Measurements from ENCODE around the gene LCOR. TPM values are rescaled to one million over a fixed set of nuclear protein-coding genes. Genes with fewer than 3 reads are reported as not detected.

Gene LCOR
- total RNA-seq, 1 experiment from 2014 or later = 10.5 TPM

- BruUV-seq (replicated peaks) = no TSS peak
- Histone ChIP-seq H3K9ac (ENCODE audit: low read length) (no peak overlapping the region), H3K4me2 (ENCODE audit: low read length) (no peak overlapping the region), H3K9me3 (ENCODE audit: low read length) (no peaks in the 10 kb centered on the region), H3K9me2 (replicated peaks; ENCODE audit: low read length) (no peaks in the 10 kb centered on the region), H3K4me1 (ENCODE audit: insufficient read depth, low read length) (no peaks in the 10 kb centered on the region), H4K20me1 (ENCODE audit: low read length) (no peaks in the 10 kb centered on the region), H3K79me2 (ENCODE audit: low read length) (no peaks in the 10 kb centered on the region), H3K27ac (ENCODE audit: low read length) (no peak overlapping the region), H2AFZ (ENCODE audit: low read length) (no peak overlapping the region), H3K36me3 (ENCODE audit: low read depth, low read length) (no peaks in the 10 kb centered on the region), H3K4me3 (ENCODE audit: low read length) (no peak overlapping the region), H3F3A (ENCODE audit: low read length, unreplicated experiment) (no peaks in the 10 kb centered on the region), H3K27me3 (ENCODE audit: low read length) (no peaks in the 10 kb centered on the region)
- ATAC-seq (no peak), DNase-seq (no peak)
- CTCF ChIA-PET = no interaction called here
- TF ChIP-seq EZH2 (IDR thresholded peaks at IDR 0.05; ENCODE audit: low read length, unreplicated experiment) (no peak), EZH2phosphoT487 (IDR thresholded peaks at IDR 0.05; ENCODE audit: borderline replicate concordance, low read length) (no peak)
- TF ChIP-seq, protein P1, sequence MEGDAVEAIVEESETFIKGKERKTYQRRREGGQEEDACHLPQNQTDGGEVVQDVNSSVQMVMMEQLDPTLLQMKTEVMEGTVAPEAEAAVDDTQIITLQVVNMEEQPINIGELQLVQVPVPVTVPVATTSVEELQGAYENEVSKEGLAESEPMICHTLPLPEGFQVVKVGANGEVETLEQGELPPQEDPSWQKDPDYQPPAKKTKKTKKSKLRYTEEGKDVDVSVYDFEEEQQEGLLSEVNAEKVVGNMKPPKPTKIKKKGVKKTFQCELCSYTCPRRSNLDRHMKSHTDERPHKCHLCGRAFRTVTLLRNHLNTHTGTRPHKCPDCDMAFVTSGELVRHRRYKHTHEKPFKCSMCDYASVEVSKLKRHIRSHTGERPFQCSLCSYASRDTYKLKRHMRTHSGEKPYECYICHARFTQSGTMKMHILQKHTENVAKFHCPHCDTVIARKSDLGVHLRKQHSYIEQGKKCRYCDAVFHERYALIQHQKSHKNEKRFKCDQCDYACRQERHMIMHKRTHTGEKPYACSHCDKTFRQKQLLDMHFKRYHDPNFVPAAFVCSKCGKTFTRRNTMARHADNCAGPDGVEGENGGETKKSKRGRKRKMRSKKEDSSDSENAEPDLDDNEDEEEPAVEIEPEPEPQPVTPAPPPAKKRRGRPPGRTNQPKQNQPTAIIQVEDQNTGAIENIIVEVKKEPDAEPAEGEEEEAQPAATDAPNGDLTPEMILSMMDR (conservative IDR thresholded peaks at IDR 0.05; ENCODE audit: low read depth, low read length) = no peak
- intact Hi-C loops (cut with micrococcal nuclease) = no loop called here
- POLR2A ChIA-PET (ENCODE audit: unreplicated experiment) = no interaction called here
Observed at GRCh38 chr10:97013568-97013967, 181.5 kb downstream of the LCOR start.

- intact Hi-C loops (cut with micrococcal nuclease) = no loop called here
- CTCF ChIA-PET = no interaction called here
Observed at GRCh38 chr10:97013983-97014382, 181.9 kb downstream of the LCOR start.

DNA sequence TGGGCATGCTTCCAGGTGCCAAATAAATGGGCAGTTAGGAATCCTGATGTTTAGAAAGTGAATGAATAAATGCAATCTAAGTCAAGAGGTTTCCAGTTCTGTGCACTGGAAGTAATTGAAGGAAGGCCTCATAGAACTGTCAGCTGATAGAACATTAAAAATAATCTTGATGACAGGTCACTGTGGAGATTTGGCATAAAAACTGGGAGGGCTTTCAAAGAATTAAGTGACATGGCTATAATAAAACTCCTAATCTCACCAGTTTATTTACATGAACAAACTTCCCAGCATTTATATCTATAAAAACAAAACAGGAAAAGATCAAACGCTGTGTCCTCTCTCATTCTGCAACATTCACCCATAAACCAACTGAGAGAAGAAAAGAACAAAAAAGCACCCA, 183.1 kb downstream of the LCOR start:
- DNase-seq (no peak), ATAC-seq (no peak)
- Histone ChIP-seq H3F3A (ENCODE audit: low read length, unreplicated experiment) (no peaks in the 10 kb centered on the region), H3K4me3 (ENCODE audit: low read length) (no peak overlapping the region), H3K27me3 (ENCODE audit: low read length) (no peaks in the 10 kb centered on the region), H3K9ac (ENCODE audit: low read length) (no peak overlapping the region), H3K27ac (ENCODE audit: low read length) (no peak overlapping the region), H3K9me3 (ENCODE audit: low read length) (no peaks in the 10 kb centered on the region), H3K9me2 (replicated peaks; ENCODE audit: low read length) (no peaks in the 10 kb centered on the region), H3K79me2 (ENCODE audit: low read length) (no peaks in the 10 kb centered on the region), H2AFZ (ENCODE audit: low read length) (no peak overlapping the region), H3K4me1 (ENCODE audit: insufficient read depth, low read length) (no peaks in the 10 kb centered on the region), H3K36me3 (ENCODE audit: low read depth, low read length) (no peaks in the 10 kb centered on the region), H4K20me1 (ENCODE audit: low read length) (no peaks in the 10 kb centered on the region), H3K4me2 (ENCODE audit: low read length) (no peak overlapping the region)
- TF ChIP-seq EZH2phosphoT487 (IDR thresholded peaks at IDR 0.05; ENCODE audit: borderline replicate concordance, low read length) (no peak), EZH2 (IDR thresholded peaks at IDR 0.05; ENCODE audit: low read length, unreplicated experiment) (no peak)
- TF ChIP-seq, protein P1 (conservative IDR thresholded peaks at IDR 0.05; ENCODE audit: low read depth, low read length) = no peak
- intact Hi-C loops (cut with micrococcal nuclease) = no loop called here
- ChIA-PET CTCF (interaction anchor here (0.6 kb wide), 1 partner anchor 376 kb away, joined by 4 read pairs; no protein-coding TSS in a partner anchor), POLR2A (ENCODE audit: unreplicated experiment) (no interaction called here)
- BruUV-seq (replicated peaks) = no TSS peak

More at GRCh38 chr10:97013983-97014382, 181.9 kb downstream of the LCOR start:
- H3K36me3 ChIP-seq (ENCODE audit: low read depth, low read length) = no peaks in the 10 kb centered on the region
- no peaks in the 10 kb centered on the region for H3K4me1 ChIP-seq (ENCODE audit: insufficient read depth, low read length)
- no peak overlapping the region for H3K27ac ChIP-seq (ENCODE audit: low read length)
- POLR2A ChIA-PET (ENCODE audit: unreplicated experiment) = no interaction called here
- no peaks in the 10 kb centered on the region for H3K9me2 ChIP-seq (replicated peaks; ENCODE audit: low read length)
- H3K9ac ChIP-seq (ENCODE audit: low read length) = no peak overlapping the region
- no peak overlapping the region for H2AFZ ChIP-seq (ENCODE audit: low read length)
- no peaks in the 10 kb centered on the region for H4K20me1 ChIP-seq (ENCODE audit: low read length)
- BruUV-seq (replicated peaks) = no TSS peak
- no peak for ATAC-seq
- H3F3A ChIP-seq (ENCODE audit: low read length, unreplicated experiment) = no peaks in the 10 kb centered on the region
- no peaks in the 10 kb centered on the region for H3K9me3 ChIP-seq (ENCODE audit: low read length)
- DNase-seq = no peak
- TF ChIP-seq, protein P1 (conservative IDR thresholded peaks at IDR 0.05; ENCODE audit: low read depth, low read length) = no peak
- TF ChIP-seq EZH2phosphoT487 (IDR thresholded peaks at IDR 0.05; ENCODE audit: borderline replicate concordance, low read length) (no peak), EZH2 (IDR thresholded peaks at IDR 0.05; ENCODE audit: low read length, unreplicated experiment) (no peak)
- no peak overlapping the region for H3K4me3 ChIP-seq (ENCODE audit: low read length)
- no peaks in the 10 kb centered on the region for H3K27me3 ChIP-seq (ENCODE audit: low read length)
- H3K79me2 ChIP-seq (ENCODE audit: low read length) = no peaks in the 10 kb centered on the region
- no peak overlapping the region for H3K4me2 ChIP-seq (ENCODE audit: low read length)

Data from PC-3 (cell line).